HUDEP-2 (cell line): Measurements from ENCODE around the gene RASA3.

ENCODE experiments used
- DNase-seq, 76 experiments: peaks; one replicate each; lab custom pipeline; 2025; ENCODE audit not compliant: unreplicated experiment in 76 of 76; lab: John Stamatoyannopoulos, UW

The RASA3 gene

DNA sequence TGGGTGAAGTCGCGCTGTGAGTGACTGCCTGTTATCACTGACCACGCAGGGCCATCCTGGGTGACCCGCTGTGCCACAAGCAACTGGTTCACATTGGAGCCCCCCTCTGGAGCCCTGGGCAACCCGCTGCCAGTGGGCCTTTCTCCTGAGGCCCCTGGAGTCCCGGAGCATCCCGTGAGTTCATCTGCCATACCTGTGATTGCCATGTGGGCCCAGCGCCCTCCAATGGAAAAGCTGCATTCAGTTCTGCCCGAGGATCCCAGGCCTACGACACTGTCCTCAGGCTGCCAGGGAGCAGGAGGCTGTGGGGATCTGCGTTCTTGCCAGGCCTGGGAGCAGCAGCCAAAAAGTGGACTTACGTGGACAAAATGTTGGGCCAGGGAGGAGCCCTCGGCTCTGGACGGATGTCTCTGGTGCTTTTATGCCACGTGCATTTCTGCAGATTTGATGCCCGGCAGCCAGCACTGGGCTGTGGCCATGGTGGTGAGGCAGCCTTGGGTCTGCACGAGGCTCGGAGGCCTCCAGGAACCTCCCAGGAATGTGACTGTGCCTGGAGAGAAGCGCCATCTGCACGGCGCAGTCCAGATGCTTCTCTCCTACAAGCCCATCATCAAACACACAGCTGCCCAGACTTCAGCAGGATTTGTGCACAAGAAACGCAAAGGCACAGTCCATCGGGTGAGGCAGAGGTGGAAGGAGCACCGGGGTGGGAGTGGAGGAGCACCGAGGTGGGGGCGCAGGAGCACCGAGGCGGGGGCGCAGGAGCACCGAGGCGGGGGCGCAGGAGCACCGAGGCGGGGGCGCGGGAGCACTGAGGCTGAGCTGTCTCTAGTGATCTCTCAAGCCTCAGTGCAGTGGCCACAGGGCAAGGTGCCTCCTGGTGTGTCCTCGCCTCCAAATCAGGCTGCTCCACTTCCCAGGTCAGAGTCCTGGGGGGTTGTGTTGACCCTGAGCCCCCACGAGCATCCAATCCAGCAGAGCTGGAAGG is 202.5 kb downstream of the RASA3 start:
- DNase-seq, result no peak

GRCh38 chr13:113928685-113929627 is 203.5 kb downstream of the RASA3 start:
- no peak for DNase-seq
